HG02642 (cell line): ENCODE measurements around the gene CHN2.

Experiments
- ATAC-seq: cut with Tn5 transposase; IDR thresholded peaks from one replicate; pipeline ENCODE4 v1.9.1; 2021; ENCODE audit warnings: mild to moderate bottlenecking; ENCODE audit not compliant: unreplicated experiment, poor library complexity

CHN2 gene

GRCh38 chr7:29300649-29301048 lies 106.1 kb downstream of the CHN2 start:
- ATAC-seq: no peak

DNA sequence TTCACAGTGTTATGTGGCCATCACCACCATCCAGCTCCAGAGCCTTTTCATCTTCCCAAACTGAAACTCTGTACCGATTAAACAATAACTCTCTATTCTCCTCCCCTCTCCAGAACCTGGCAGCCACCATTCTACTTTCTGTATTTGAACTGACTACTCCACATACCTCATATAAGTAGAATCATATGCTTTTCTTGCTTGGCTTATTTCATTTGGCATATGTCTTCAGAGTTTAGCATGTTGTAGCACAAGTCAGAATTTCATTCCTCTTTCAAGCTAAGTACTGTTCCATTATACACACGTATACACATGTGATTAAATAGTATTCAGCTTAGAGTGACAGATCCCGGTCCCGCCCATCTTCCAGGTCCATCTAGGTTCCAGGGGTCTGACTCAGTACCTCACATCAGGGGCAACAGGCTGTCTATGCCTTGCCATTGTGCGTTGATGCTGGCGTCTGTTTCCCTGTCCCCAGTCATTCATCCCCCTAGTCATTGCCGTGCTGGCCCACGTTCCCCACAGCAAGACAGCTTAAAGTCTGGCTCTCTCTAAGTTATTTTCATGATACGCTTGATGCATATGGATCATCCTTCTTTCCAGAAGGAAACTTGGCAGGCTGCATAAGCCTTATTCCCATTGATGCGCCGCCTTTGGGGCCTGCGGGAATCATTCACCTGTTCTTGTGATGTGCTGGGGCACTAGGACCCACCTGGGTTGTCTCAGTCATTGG lies 108.3 kb downstream of the CHN2 start:
- ATAC-seq: no peak

- ATAC-seq: no peak
Measured at GRCh38 chr7:29304756-29305155, 110.2 kb downstream of the CHN2 start.

- no peak for ATAC-seq
Measured at GRCh38 chr7:29306319-29306991, 111.9 kb downstream of the CHN2 start.

DNA sequence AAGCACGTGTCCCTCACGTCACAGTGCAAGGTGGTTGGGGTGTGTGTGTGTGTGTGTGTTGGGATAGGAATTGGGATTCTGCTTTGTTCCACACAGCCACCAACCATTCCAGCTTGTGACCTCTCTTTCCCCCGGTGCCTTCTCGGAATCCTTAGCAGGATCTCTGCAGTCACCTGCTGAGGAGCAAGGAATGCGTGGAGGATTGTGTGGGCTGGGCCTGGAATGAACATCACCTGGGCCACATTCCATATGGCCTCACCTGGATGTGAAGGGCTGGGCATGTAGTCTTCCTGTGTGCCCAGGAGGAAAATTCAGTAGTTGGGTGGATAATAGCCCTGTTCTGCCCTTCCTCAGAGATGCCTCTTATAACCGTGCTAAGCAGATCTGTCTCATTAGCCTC lies 113.8 kb downstream of the CHN2 start:
- ATAC-seq: no peak

DNA sequence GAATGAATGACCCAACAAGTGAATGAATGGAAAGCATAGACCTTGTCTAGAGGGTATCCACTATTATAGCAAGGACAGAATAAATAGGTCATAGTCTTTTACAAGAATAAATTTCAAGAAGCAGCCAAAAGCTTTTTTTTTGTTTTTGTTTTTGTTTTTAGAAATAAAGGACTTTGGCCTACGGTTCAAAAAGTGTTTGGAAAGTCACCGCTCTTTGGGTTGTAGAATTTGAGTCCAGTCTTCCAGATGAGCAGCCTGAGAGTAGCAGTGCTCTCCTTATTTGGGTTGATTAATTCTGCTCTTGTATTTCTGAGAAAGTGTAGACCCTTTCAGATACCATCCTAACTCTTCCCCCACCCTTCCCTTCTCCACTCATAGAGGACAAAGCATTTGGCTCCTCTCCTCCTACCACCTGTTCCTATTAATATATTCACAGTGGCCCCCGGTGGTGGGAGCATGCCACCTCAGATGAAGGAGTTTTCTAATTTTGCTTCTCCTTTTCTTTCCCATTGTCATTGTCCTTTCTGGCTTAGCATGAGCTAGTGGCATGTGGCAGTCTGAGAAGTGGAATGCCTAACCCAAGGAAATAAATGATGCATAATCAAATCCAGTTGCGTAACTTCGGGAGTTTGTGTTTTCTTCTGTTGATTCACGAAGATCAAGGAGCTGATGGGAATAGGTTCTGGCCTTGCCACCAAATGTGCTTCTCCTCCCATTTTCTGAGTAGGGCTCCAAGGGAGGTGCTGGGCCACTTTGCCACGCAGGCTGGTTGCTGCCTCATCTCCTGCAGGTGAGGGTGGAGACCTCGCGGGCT lies 114.7 kb downstream of the CHN2 start:
- ATAC-seq: no peak

DNA sequence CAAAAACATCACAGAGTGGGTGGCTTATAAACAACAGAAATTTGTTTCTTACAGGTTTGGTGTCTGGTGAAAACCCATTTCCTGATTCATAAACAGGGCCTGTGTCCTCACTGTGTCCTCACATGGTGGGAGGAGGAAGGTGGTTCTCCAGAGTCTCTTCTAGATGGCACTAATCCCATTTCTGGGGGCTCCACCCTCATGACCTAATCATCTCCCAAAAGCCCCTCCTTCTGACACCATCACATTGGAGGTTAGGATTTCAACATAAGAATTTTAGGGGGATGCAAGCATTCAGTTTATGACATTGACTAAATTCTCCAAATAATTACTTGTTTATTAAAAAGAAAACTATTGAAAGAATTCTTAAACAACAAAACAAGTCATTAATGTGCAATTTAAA lies 116.0 kb downstream of the CHN2 start:
- no peak for ATAC-seq

DNA sequence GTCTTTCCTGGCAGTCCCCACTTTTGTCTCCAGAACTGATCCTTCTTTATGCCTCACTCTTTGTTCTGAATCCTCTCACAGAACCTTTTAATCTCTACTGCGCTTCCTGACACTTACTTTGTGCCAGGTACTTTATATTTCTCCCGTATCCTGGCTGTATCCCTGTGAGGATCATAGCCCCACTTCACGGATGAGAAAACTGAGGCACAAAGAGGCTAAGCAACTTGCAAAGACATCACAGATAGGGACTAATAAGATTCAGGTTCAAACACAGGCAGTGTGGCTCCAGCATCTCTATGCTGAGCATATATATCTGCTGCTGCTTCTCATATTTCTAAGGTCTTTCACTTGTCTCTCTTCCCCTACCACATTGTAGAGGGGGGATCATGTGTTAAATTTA lies 116.7 kb downstream of the CHN2 start:
- ATAC-seq: no peak

- ATAC-seq: no peak
Measured at GRCh38 chr7:29314148-29314547, 119.6 kb downstream of the CHN2 start.

GRCh38 chr7:29315122-29315891 lies 120.7 kb downstream of the CHN2 start:
- ATAC-seq: no peak

- ATAC-seq: no peak
Measured at GRCh38 chr7:29315892-29316270, 121.3 kb downstream of the CHN2 start.

DNA sequence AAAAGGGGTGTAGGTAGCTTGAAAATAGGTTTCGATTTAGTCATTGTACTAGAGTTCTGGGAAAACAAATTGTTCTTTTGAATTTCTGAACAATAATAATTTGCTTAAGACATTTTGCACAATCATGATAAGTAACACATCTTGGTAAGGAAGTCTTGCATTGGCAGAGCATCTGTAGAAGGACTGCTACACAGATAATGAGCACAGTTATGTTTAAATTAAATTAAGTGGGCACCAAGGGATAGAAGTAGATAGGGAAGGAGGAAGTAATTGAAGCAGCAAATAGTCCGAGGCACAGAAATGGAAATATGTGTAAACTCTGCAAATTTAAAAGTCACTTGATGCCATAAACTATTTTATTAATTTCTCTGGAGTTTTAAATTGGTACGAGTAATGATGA lies 122.4 kb downstream of the CHN2 start:
- no peak for ATAC-seq

DNA sequence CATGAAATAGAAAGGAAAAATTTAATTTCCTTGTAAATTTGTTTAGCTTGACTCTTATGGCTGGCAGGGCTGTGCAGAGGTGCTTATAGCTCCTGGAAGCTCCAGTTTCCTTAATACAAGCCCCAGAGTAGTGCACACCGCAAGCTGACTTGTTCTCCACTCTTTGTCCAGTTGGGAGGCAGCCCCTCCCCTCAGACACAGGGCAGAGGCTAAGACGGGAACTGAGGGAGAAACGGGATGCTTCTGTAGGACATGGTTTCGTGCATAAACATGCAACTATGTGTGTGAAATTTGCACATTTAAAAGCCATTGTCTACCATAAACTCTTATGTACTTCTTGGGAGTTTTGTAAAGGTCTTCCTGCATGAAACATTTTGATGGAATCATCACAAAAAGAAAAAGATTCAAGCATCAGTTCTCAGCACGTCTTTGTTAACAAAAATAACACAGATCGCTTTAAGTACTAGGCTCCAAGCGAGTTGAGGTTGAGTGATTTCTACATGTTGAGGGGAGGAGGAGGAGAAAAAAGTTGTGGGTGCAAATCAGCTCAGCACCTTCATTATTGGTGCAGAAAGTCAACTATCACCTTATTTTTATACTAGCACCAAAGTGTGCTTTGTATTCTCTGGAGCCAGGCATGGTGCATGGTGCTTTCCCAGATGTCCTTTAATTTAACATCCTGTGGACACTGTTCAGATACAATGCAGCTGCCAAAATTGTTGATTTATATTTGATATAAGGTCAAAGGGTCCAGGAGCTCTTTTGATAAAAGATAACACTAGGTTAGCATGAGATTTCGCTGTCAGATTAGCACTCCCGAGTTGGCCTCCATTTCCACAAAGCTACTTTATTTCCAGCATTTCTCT lies 124.5 kb downstream of the CHN2 start:
- ATAC-seq: no peak

DNA sequence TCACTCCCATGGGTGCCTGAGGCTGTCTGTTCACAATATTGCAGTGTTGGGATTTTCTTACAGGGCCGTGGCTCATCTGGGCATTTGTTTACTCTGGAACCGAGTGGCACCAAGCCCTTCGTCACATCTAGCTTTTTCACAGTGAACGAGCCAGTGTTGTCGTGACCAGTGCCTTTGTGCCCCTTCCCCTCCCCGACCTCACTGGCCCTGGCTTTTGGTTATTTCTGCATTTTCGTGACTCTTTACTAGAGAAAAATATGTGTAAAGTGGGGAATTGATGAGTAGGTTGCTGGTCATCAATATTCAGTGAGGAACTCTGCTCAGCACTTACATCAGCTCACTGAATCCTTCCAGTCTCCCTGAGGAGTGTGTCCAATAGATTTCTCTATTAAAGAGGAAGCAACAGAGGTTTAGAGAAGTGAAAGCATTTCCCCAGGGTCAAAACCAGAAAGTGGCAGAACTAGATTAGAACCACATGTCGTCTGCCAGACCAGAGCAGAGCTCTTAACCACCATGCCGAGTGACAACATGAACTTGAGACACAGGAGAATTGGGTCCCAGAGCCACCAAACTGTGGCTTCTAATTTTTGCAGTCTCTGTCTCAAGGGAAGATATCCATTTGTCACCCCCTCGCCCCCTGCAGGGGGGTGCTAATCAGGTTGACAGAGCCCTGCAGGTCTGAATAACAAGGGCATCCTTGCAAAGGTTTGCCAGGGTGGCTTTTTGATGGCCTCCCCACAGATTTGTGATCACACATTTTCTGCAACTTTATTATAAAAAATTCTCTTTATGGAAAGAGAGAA lies 125.3 kb downstream of the CHN2 start:
- ATAC-seq: no peak

DNA sequence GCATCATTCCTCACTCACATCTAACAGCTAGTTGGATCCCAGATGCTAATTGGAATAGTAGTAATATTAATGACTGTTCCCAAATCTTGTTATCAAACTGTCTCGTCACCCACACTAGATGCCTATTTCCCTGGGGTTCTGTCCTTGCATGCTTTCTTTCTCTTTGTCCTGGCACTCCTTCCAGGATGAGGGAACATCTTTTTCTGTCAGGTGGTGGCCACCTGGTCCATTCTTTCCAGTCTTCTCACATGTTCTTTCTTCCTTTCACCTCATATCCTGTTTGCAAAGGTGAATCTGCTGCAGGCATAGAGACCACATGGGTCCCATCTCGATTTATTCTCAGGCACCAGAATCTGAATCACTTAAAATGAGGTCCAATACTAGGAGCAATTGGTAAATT lies 126.0 kb downstream of the CHN2 start:
- no peak for ATAC-seq

DNA sequence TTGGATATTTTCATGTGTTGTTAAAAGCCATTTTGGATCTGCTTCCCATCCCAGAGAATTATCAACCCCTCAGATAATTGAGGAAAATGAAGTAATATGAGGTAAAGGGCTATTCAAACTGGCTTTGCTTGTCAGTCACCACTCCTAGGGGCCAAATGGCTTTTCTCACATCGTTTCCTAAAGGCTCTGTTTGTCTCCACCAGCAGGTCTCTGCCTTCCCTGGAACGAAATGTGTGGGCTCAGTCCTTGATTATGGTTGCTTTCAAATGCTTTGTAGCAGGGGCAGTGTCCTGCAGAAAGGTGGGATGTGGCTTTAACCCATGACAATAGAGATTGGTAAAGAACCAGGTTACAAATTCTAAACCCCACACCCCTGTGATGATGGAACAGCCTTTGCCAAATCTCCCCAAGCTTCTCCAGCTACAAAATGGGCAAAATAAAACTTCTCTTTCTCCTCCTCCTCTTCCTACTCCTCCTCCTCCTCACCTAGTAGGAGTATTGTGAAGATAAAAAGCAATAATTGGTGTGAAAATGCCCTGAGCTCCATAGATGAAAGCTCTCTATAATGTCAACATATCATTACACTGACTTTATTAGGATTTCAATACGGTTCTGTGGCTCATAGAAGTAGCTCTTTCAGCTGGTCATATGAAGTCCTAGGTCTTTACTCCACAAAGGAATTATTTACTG lies 127.6 kb downstream of the CHN2 start:
- no peak for ATAC-seq

DNA sequence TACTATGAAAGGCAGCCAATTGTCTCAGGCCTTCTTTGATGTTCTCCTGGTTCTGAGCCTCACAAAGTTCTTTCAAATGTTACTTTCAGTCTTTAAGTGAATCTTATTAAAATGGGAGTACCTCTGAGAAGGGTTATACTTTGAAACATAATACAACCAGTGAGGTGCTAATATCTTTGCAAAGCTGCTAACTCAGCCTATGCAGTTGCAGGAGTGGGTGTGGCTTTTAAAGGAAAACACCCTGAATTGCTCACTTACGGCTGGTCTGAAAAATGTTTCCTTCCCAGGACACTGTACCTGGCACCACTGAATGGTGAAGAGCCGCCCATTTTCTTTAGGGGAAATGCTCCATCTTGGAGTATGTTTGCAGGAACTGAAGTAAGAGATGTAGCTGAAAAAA lies 130.9 kb downstream of the CHN2 start:
- ATAC-seq: no peak

DNA sequence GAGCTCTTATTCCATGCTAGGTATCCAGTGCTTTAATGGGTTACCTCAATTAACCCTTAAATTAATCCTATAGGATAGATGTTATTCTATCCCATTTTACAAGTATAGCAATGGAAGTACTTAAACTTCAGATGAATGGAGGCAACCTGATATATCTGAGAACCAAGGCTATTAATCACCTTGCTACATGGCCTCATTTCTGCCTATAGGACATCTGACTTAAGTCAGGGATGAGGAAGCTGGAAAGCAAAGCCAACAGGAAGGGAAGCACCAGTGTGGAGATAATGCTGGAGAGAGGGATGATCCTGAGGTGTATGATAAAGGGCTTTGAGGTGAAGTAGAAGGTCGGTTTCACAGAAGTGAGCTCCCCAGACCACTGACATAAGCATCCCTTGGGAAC lies 132.3 kb downstream of the CHN2 start:
- ATAC-seq: no peak
